ENCODE measurements around the gene DNAJC12.
A peak's percentile ranks its signal among the peaks of the same experiment; 100 is the strongest.
"Not testable (repeated sequence)": the region's sequence is repeated elsewhere in the genome, so short reads cannot be mapped to it uniquely, and the experiment has no call there.

DNAJC12 gene

GRCh38 chr10:67792653-67793052 is 45.3 kb downstream of the DNAJC12 start:
- no peak for DNase-seq (ENCODE audit: low read depth)

DNA sequence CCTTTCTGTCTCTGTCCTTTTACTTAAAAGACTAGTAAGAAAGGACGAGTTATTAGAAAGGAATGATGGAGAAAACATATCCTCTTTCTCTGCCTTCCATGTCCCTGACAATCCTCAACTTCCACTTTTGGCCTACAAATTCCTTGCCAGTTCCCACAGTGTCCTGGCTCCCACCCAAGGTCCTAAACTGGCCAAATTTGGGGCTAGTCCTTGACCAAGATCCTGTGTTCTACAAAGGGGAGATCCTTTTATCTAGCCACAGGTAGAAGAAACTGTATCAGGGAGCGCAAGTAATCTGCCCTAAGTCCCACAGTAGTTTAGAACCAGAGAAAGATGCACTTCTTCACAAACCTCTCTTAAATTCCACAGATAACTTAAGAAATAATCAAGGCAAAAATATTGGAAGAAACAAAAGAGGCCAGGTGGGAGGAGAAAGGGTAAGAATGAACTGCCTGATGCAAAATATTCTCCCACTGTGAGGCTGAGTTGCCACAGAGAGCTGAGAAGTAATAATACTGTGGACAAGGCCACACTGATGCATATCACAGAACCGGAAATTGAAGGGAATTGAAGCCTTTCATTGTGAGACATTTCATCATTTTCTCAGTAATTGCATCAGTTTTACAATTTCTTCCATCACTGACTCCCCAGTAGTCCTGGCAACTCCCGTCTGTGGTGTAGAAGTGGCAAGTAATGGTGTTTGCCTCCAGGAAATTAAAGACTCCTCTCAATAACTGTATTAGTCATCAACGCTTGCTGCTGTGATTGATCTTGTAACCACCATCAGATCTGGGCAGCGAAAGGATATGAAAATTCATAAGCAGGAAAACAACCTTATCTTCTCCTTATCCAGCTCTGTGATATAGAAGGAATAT is 47.2 kb downstream of the DNAJC12 start:
- DNase-seq (ENCODE audit: low read depth): peak; percentile 63

- no peak for DNase-seq (ENCODE audit: low read depth)
Measured at GRCh38 chr10:67789769-67790168, 48.2 kb downstream of the DNAJC12 start.

- peak; percentile 19 for DNase-seq (ENCODE audit: low read depth)
Measured at GRCh38 chr10:67788028-67788886, 49.7 kb downstream of the DNAJC12 start.

GRCh38 chr10:67785098-67785497 is 52.9 kb downstream of the DNAJC12 start:
- DNase-seq (ENCODE audit: low read depth): no peak

- peak; percentile 68 for DNase-seq (ENCODE audit: low read depth)
Measured at GRCh38 chr10:67784474-67784873, 53.5 kb downstream of the DNAJC12 start.

- no peak for DNase-seq (ENCODE audit: low read depth)
Measured at GRCh38 chr10:67783606-67784294, 54.2 kb downstream of the DNAJC12 start.

DNA sequence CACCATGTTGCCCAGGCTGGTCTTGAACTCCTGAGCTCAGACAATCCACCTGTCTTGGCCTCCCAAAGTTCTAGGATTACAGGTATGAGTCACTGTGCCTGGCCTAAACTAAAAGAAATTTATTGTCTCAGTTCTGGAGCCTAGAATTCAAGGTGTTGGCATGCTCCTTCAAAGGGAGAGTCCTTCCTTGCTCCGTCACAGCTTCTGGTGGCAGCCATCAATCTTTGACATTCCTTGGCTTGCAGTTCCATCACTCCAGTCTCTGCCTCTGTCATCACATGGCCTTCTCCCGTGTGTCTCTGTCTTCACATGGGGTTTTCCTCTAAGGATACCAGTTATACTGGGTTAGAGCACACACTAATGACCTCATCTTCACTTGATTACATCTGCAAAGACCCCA is 55.5 kb downstream of the DNAJC12 start:
- DNase-seq (ENCODE audit: low read depth): no peak

DNA sequence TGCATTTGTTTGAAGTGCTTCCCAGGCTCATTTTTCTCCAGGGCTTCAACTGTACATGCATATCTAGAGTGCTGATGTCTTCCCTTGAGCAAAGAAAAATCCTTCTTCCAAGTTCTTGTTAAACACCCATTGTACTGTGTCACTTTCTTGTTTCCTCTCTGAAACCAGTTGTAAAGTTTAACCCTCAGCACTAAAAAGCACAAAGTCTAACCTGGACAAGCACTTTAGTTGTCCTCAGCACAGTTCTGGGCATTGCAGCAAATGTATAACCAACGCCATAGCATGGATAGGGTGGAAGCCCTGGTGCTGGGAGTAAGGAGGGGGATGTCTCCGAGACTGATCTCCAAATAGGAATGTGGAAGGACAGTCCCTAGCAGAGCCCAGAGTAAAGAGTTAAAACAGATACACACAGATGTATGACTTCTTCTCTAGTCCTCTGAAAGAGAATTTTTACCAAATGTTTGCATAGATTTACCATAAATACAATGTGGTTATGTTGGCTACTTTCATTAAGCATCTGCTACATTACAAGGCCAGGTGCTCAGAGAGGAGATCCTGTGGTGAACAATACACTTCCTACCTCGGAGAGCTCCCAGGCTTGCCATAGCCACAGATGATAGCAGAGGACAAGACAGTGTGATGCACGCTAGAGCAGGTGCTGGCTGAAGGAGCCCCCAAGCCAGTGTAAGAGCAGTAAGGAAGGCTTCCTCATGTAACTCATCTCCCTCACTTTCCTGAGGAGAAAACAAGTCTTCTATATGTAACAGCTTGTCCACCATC is 57.0 kb downstream of the DNAJC12 start:
- DNase-seq (ENCODE audit: low read depth): no peak

DNA sequence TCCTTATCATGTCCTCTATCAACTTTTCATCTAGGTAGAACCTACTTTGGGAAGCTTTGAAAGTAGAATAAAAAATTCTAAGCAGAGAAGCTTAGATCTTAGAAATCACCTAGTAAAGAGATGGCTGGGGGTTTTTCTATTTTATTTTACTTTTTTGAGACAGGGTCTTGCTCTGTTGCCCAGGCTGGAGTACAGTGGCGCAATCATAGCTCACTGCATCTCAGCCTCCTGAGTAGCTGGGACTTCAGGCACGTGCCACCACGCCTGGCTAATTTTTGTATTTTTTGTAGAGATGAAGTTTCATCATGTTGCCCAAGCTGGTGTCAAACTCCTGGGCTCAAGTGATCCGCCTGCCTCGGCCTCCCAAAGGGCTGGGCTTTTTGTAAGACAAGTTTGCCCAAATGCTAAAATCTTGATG is 57.8 kb downstream of the DNAJC12 start:
- DNase-seq (ENCODE audit: low read depth): not testable (repeated sequence)

GRCh38 chr10:67779465-67780203 is 58.4 kb downstream of the DNAJC12 start:
- peak; percentile 88 for DNase-seq (ENCODE audit: low read depth)

- DNase-seq (ENCODE audit: low read depth): no peak
Measured at GRCh38 chr10:67776371-67776770, 61.6 kb downstream of the DNAJC12 start.

- no peak for DNase-seq (ENCODE audit: low read depth)
Measured at GRCh38 chr10:67775279-67775678, 62.7 kb downstream of the DNAJC12 start.

DNA sequence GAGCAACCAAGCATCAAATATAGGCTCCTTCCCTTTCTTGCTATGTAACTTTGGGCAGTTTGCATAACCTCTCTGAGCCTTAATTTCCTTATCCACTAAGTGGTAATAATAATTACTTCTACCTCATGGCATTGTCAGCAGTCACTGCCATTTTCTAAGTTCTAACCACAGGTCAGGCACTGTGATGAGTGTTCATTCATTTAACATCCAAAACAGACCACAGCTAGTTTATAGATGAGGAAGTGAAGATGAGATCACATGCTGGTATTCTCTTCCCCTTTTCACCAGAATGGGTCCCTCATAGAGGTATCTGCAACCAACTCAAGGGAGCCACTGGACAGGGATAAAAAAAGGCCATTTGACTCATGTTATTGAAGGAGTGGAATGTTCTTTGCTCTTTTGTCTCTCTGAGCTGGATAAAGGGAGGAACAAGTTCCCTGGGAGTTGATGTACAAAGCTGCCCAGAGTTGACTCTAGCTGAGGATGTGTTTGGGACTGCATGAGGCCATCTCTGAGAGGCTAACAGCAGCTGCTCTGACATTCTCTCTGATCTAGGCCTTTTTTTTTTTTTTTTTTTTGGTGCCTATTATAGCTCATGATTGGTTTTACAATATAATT is 65.0 kb downstream of the DNAJC12 start:
- DNase-seq (ENCODE audit: low read depth): peak; percentile 32

- no peak for DNase-seq (ENCODE audit: low read depth)
Measured at GRCh38 chr10:67772151-67772550, 65.8 kb downstream of the DNAJC12 start.

DNA sequence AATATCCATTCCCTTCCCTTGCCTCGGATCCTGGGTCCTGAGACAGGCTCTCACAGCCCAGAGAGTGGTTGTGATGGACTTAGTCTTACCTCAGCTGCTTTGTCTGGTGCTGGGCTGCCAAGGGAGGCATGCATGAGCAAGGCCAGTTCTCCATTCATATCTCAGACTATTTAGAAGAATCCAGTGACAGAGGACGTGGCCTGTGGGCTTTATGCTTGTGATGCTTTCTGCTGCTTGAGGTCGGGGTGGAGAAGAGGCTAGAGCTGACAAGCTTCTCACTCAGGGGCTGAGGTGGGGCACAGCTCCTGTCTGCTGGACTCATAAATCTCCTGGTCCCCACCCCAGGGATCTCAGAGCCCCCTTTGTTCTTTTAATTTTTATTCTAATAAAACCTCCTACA is 66.8 kb downstream of the DNAJC12 start:
- no peak for DNase-seq (ENCODE audit: low read depth)

DNA sequence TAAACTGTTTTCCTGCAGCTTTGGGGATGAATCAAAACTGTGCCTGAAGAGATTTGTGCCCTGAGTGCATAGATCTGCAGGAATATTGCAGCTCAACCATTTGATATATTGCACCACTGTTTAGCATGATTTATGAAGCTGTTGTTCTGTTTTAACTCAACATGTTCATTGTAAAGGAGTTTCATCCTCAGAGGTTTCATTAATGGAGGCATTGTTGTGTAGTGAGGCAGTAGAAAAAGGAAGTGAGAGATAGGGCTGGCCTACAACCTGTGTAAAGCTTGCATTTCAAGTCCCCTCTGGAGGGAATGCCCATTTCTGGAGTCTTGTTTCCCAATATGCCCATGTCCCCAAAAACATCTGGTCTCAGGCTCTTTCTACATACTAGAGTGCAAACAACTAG is 67.5 kb downstream of the DNAJC12 start:
- no peak for DNase-seq (ENCODE audit: low read depth)

- no peak for DNase-seq (ENCODE audit: low read depth)
Measured at GRCh38 chr10:67767244-67767643, 70.7 kb downstream of the DNAJC12 start.

GRCh38 chr10:67764012-67764822 is 73.8 kb downstream of the DNAJC12 start:
- DNase-seq (ENCODE audit: low read depth): peak; percentile 86
